T-helper 2 cell treated with Interferon-gamma antibody and Interleukin-4, amounts not matched to agents 5 μg/mL and 100 μg/mL, for 36 hours (primary cell): ENCODE results near the gene ALDH2.
"Not testable (repeated sequence)": the region's sequence is repeated elsewhere in the genome, so short reads cannot be mapped to it uniquely, and the experiment has no call there.

Experiments
- DNase-seq: peaks from one replicate; pipeline ENCODE4 v3.0.0; 2021; ENCODE audit warnings: low spot score
- H3K27ac Mint-ChIP-seq: one replicate; pipeline ENCODE4 v1.8.0; 2021; ENCODE audit warnings: mild to moderate bottlenecking, mixed read lengths
- H3K27me3 Mint-ChIP-seq: one replicate; pipeline ENCODE4 v1.8.0; 2021; ENCODE audit warnings: low read depth, mixed read lengths
- H3K36me3 Mint-ChIP-seq: one replicate; pipeline ENCODE4 v1.8.0; 2021; ENCODE audit warnings: low read depth, mixed read lengths
- H3K4me1 Mint-ChIP-seq: one replicate; pipeline ENCODE4 v1.8.0; 2021; ENCODE audit warnings: low read depth, mixed read lengths
- H3K4me3 Mint-ChIP-seq: one replicate; pipeline ENCODE4 v1.8.0; 2022; ENCODE audit warnings: mild to moderate bottlenecking, moderate library complexity, mixed read lengths
- H3K9me3 Mint-ChIP-seq: one replicate; pipeline ENCODE4 v1.8.0; 2021; ENCODE audit warnings: mixed read lengths

ALDH2 gene

DNA sequence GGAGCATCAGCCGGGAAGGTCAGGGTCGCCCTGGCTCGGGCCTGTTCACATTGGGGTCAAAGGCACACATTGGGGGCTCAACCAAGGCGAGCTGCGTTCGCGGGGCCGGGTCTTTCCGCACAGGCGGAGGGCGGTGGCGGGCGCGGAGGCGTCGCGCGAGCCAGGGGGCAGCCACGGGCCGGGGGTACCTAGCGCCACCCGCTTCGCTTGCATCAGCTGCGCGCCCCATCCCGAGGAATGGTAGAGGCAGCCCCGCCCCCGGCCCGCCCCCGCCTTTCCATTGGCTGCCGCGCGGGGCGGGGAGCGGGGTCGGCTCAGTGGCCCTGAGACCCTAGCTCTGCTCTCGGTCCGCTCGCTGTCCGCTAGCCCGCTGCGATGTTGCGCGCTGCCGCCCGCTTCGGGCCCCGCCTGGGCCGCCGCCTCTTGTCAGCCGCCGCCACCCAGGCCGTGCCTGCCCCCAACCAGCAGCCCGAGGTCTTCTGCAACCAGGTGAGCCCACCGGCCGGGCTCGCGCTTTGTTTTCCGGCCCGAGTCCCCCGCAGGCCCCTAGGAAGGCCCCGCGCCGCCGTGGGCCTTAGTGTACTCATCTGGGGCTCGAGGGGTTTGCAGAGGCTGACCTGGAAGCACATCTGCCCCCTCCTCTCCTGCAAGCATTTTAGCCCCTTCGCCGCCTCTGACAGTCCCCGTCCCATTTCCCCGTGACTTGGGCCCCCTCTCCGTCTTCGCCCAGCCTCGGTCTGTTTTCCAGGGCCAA, at the start of gene ALDH2:
TSS of gene ALDH2 (plus strand) at position 326 of the 754 bp plus-strand sequence. CDS start at position 376, 50 bp downstream.
- DNase-seq = peak; percentile 16
- peak within 1 kb of the TSS; percentile 77 for H3K4me3 Mint-ChIP-seq
- H3K27ac Mint-ChIP-seq = peak within 1 kb of the TSS; percentile 5
- peaks cover 1% of the 10 kb centered on the region for H3K36me3 Mint-ChIP-seq
- H3K9me3 Mint-ChIP-seq = no peaks in the 10 kb centered on the region
- H3K4me1 Mint-ChIP-seq = peaks cover 8% of the 10 kb centered on the region
- H3K27me3 Mint-ChIP-seq = peaks cover 28% of the 10 kb centered on the region

DNA sequence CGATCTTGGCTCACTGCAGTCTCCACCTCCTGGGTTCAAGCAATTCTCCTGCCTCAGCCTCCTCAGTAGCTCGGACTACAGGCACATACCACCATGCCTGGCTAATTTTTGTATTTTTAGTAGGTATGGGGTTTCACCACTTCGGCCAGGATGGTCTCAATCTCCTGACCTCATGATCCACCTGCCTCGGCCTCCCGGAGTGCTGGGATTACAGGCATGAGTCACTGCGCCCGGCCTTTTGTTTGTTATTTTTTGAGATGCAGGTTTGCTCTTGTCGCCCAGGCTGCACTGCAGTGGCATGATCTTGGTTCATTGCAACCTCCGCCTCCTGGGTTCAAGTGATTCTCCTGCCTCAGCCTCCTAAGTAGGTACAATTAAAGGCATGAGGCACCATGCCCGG, 47.4 kb upstream of the ALDH2 start:
- not testable (repeated sequence) for H3K9me3 Mint-ChIP-seq, H3K27ac Mint-ChIP-seq, H3K4me3 Mint-ChIP-seq, H3K27me3 Mint-ChIP-seq, H3K4me1 Mint-ChIP-seq, DNase-seq
- peaks cover 15% of the 10 kb centered on the region for H3K36me3 Mint-ChIP-seq

- Mint-ChIP-seq H3K9me3 (no peaks in the 10 kb centered on the region), H3K4me3 (no peak overlapping the region), H3K4me1 (no peaks in the 10 kb centered on the region), H3K36me3 (peaks cover 22% of the 10 kb centered on the region), H3K27me3 (no peaks in the 10 kb centered on the region), H3K27ac (no peak overlapping the region)
- no peak for DNase-seq
Observed at GRCh38 chr12:111720457-111720856, 46.3 kb upstream of the ALDH2 start.

DNA sequence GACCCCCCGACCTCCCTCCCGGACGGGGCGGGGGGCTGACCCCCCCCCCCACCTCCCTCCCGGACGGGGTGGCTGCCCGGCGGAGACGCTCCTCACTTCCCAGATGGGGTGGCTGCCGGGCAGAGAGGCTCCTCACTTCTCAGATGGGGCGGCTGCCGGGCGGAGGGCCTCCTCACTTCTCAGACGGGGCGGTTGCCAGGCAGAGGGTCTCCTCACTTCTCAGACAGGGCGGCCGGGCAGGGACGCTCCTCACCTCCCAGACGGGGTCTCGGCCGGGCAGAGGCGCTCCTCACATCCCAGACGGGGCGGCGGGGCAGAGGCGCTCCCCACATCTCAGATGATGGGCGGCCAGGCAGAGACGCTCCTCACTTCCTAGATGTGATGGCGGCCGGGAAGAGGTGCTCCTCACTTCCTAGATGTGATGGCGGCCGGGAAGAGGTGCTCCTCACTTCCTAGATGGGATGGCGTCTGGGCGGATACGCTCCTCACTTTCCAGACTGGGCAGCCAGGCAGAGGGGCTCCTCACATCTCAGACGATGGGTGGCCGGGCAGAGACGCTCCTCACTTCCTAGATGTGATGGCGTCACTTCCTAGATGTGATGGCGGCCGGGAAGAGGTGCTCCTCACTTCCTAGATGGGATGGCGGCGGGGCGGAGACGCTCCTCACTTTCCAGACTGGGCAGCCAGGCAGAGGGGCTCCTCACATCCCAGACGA, 42.9 kb upstream of the ALDH2 start:
- H3K27me3 Mint-ChIP-seq, DNase-seq, H3K27ac Mint-ChIP-seq, H3K9me3 Mint-ChIP-seq, H3K4me1 Mint-ChIP-seq, H3K4me3 Mint-ChIP-seq: not testable (repeated sequence)
- H3K36me3 Mint-ChIP-seq = peaks cover 19% of the 10 kb centered on the region

GRCh38 chr12:111728795-111729194, 37.9 kb upstream of the ALDH2 start:
- Mint-ChIP-seq H3K4me3 (no peak overlapping the region), H3K4me1 (no peaks in the 10 kb centered on the region), H3K36me3 (peaks cover 16% of the 10 kb centered on the region), H3K27ac (no peak overlapping the region), H3K27me3 (no peaks in the 10 kb centered on the region), H3K9me3 (no peaks in the 10 kb centered on the region)
- DNase-seq = no peak

- H3K4me1 Mint-ChIP-seq = no peaks in the 10 kb centered on the region
- peaks cover 5% of the 10 kb centered on the region for H3K36me3 Mint-ChIP-seq
- DNase-seq = no peak
- H3K9me3 Mint-ChIP-seq = no peaks in the 10 kb centered on the region
- H3K27ac Mint-ChIP-seq = no peak overlapping the region
- H3K27me3 Mint-ChIP-seq = no peaks in the 10 kb centered on the region
- no peak overlapping the region for H3K4me3 Mint-ChIP-seq
Observed at GRCh38 chr12:111730420-111730819, 36.3 kb upstream of the ALDH2 start.

DNA sequence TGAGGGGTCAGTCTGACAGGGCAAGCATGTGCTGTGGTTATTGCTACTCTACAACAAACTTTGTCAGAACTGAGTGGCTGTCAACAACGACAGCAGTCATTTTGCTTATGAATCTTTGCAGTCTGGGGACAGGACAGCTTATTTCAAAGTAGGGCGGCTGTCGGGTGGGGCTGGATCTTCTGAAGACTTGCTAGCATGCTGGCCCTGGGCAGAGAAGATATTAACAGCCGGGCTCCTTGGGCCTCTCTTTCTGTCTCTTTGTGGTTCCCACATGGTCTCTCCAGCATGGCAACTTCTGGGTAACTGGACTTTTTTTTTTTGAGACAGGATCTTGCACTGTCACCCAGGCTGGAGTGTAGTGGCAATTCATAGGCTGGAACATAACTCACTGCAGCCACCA, 33.9 kb upstream of the ALDH2 start:
- no peak overlapping the region for H3K27ac Mint-ChIP-seq
- H3K27me3 Mint-ChIP-seq = no peaks in the 10 kb centered on the region
- H3K4me1 Mint-ChIP-seq = no peaks in the 10 kb centered on the region
- no peaks in the 10 kb centered on the region for H3K9me3 Mint-ChIP-seq
- peaks cover 8% of the 10 kb centered on the region for H3K36me3 Mint-ChIP-seq
- no peak for DNase-seq
- H3K4me3 Mint-ChIP-seq = no peak overlapping the region

DNA sequence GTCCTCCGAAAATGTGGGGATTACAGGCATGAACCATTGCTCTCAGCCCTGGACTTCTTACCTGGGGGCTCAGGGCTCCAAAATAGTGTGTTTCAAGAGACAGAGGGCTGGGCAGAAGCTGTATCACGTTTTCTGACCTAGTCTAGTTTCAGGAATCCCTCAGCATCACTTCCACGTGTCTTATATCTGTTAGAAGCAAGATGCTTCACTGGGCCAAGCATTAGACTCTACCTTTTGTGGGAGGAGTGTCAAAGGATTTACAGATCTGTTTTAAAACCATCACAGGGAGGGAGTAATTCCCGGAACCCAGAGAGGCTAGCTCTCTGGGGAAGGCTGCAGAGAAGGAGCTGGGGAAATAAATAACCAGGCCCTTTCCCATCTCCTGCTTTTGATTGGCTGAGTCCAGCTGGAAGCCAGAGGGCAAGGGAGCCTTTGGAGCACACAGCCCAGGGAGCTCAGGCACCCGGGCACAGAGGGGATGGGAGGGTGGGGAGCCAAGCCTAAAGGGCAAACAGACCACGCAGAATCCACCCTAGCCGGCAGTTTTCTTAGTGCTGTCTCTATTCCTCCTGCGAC, 33.3 kb upstream of the ALDH2 start:
- H3K36me3 Mint-ChIP-seq = peaks cover 8% of the 10 kb centered on the region
- DNase-seq = no peak
- no peak overlapping the region for H3K27ac Mint-ChIP-seq
- no peaks in the 10 kb centered on the region for H3K9me3 Mint-ChIP-seq
- no peak overlapping the region for H3K4me3 Mint-ChIP-seq
- no peaks in the 10 kb centered on the region for H3K27me3 Mint-ChIP-seq
- no peaks in the 10 kb centered on the region for H3K4me1 Mint-ChIP-seq

DNA sequence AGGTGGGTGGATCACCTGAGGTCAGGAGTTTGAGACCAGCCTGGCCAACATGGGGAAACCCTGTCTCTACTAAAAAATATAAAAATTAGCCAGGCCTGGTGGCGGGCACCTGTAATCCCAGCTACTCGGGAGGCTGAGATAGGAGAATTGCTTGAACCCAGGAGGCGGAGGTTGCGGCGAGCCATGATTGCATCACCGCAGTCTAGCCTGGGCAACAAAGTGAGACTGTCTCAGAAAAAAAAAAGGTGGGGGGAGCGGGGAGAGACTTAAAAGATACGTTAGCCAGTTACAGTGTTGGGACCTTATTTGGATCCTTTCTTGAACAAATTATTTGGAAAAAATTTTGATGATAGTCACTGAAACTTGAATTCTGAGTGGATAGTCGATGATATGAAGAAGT, 27.2 kb upstream of the ALDH2 start:
- H3K27ac Mint-ChIP-seq, H3K4me1 Mint-ChIP-seq, DNase-seq, H3K36me3 Mint-ChIP-seq, H3K27me3 Mint-ChIP-seq, H3K9me3 Mint-ChIP-seq, H3K4me3 Mint-ChIP-seq: not testable (repeated sequence)

DNA sequence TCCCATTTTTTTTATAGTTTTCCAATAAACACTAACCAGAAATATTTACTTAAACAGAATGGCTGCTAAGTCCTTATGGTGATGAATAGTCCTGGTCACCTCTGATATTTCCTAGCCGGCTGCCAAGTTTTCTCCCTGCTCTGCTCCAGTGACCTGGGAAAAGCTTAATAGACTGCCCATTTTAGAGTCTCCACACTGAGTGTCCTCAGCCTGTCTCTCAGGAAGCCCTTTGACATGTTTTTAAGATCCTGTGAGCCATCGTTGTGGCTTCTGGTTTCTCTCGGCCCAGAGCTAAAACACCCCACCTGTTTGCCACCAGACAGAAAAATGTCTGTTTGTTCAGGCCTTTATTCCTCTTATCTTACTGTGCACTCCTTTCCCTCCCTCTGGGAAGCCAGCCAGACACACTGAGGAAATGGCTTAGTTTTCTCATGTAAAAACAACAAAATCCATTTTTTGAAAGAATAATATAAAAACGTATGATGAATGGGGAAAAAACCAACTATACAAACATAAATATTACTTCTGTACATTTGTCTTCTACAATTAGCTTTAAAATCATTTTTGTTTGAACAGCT, 25.4 kb upstream of the ALDH2 start:
- no peaks in the 10 kb centered on the region for H3K27me3 Mint-ChIP-seq
- no peak overlapping the region for H3K4me3 Mint-ChIP-seq
- no peaks in the 10 kb centered on the region for H3K9me3 Mint-ChIP-seq
- no peak for DNase-seq
- H3K27ac Mint-ChIP-seq = no peak overlapping the region
- H3K36me3 Mint-ChIP-seq = peaks cover 16% of the 10 kb centered on the region
- H3K4me1 Mint-ChIP-seq = no peaks in the 10 kb centered on the region

GRCh38 chr12:111745211-111745610, 21.5 kb upstream of the ALDH2 start:
- DNase-seq = no peak
- Mint-ChIP-seq H3K27me3 (no peaks in the 10 kb centered on the region), H3K9me3 (no peaks in the 10 kb centered on the region), H3K4me3 (no peak overlapping the region), H3K4me1 (no peaks in the 10 kb centered on the region), H3K27ac (no peak overlapping the region), H3K36me3 (peaks cover 16% of the 10 kb centered on the region)

DNA sequence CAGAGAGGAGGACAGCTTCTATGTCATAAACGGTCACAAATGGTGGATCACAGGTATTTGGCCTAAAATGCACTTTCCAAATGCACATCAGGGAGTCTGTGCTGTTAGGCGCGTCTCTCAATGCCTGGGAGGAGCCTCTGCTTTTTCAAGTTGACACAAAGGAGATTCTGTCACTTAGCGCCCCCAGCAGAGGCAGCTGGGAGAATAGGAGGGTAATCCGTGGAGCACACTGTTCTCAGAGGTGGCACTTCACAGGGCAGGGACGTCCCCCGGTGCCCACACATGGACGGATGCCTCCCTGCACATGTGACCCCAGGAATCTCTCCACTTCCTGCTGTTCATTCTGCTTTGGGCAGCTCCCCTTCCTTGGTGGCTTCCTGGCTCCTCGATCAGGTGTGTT, 19.4 kb upstream of the ALDH2 start:
- H3K27me3 Mint-ChIP-seq = no peaks in the 10 kb centered on the region
- H3K9me3 Mint-ChIP-seq = no peaks in the 10 kb centered on the region
- H3K36me3 Mint-ChIP-seq = peaks cover 16% of the 10 kb centered on the region
- no peak overlapping the region for H3K27ac Mint-ChIP-seq
- H3K4me3 Mint-ChIP-seq = no peak overlapping the region
- H3K4me1 Mint-ChIP-seq = no peaks in the 10 kb centered on the region
- DNase-seq = no peak

GRCh38 chr12:111748151-111748672, 18.5 kb upstream of the ALDH2 start:
- no peak for DNase-seq
- Mint-ChIP-seq H3K36me3 (peaks cover 16% of the 10 kb centered on the region), H3K27ac (no peak overlapping the region), H3K4me1 (no peaks in the 10 kb centered on the region), H3K27me3 (no peaks in the 10 kb centered on the region), H3K9me3 (no peaks in the 10 kb centered on the region), H3K4me3 (no peak overlapping the region)

DNA sequence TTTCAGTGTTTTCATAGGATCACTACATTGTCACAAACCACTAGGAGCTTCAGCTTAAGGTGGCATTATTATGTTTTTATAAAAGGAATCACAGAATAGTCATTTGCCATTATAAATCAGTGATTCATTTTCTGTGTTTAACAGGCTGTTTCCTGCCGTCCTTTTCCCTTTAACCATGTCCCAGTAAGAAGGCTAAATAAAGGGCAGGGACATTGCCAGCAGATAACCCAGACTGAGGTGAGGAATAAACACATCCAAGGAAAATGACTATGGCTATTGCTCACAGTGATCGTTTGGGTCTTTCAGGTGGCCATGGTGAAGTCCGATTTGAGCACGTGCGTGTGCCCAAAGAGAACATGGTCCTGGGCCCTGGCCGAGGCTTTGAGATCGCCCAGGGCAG, 17.9 kb upstream of the ALDH2 start:
- DNase-seq = no peak
- no peaks in the 10 kb centered on the region for H3K9me3 Mint-ChIP-seq
- H3K36me3 Mint-ChIP-seq = peaks cover 16% of the 10 kb centered on the region
- no peaks in the 10 kb centered on the region for H3K4me1 Mint-ChIP-seq
- no peak overlapping the region for H3K27ac Mint-ChIP-seq
- H3K27me3 Mint-ChIP-seq = no peaks in the 10 kb centered on the region
- H3K4me3 Mint-ChIP-seq = no peak overlapping the region
